ACHN (cell line): Measurements from ENCODE around the gene PRXL2B.
"Not testable (repeated sequence)": the region's sequence is repeated elsewhere in the genome, so short reads cannot be mapped to it uniquely, and the experiment has no call there.

Experiments
- DNase-seq: peaks from one replicate; pipeline ENCODE4 v3.0.0-alpha.2; 2015
- in situ Hi-C: cut with HindIII; loops from 2 replicates; pipeline ENCODE4 v1.10.0; 2017; ENCODE audit warnings: low sequenced_read_pairs, low pct_ligation_motif_present, low pct_unique_long_range_greater_than_20kb

The PRXL2B gene

GRCh38 chr1:2548068-2548589 is 38.4 kb upstream of the PRXL2B start:
- in situ Hi-C loops = no loop called here

GRCh38 chr1:2549367-2550029 is 37.1 kb upstream of the PRXL2B start:
- DNase-seq, in situ Hi-C loops: not testable (repeated sequence)

More at GRCh38 chr1:2548068-2548589, 38.4 kb upstream of the PRXL2B start:
- peak; percentile 68 for DNase-seq

GRCh38 chr1:2550309-2550861 is 36.2 kb upstream of the PRXL2B start:
- in situ Hi-C loops, DNase-seq: not testable (repeated sequence)

DNA sequence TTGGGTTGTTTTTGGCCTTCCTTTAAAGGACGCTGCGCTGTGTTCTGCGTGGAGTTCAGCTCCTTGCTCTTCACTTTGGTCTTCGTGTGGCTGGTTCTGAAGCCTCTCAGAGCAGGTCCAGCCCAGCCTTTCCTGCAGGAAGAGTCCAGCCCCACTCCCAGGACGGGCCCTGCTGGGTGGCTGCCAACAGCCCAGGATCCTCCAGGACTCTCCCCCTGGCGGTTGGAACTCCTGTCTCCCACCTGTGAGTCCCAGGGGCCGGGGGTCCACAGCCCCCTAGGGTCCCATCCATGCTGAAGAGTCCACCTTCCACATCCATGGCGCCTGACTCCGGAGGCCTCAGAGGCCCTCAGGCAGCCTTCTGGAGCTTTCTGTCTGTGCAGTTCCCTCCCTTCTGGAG is 35.0 kb upstream of the PRXL2B start:
- in situ Hi-C loops, DNase-seq: not testable (repeated sequence)

DNA sequence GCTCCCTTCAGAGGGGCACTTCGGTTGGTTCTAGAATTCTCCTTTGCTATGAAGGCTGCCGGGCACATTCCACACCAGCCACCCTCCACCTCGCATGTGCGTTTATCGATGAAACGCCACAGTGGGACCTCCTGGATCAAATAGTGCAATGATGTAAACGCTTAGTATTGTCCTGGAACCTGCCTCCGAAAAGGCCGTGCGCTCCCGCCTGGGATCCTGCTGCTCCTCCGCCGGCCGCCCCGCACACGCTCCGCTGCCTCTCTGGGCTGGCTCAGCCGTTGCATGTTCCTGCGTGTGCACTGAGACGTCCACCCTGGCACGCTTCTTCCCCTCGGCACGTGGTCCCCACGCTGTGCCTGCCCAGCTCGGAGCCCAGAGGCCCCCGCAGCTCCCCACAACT is 34.4 kb upstream of the PRXL2B start:
- DNase-seq = no peak
- in situ Hi-C loops = no loop called here

DNA sequence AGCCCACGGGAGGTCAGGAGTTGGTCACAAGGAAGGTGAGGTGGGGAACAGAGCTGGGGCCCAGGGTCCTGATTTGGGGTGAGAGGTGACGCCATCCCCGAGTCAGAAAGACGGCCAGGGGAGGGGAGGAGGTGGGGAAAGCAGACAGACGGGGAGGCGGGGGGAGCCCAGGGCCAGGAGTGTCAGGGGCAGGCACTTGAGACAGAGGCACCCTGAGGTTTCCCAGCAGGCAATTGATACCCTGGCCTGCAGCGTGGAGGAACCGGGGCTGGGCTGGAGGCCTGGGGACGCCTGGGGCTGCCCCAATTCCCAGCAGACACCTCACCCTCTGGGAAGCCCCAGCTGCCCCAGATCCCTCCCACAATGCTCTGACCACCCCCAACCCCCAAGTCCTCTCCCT is 33.5 kb upstream of the PRXL2B start:
- DNase-seq, in situ Hi-C loops: not testable (repeated sequence)

- in situ Hi-C loops = no loop called here
- no peak for DNase-seq
These were observed 32.5 kb upstream of the PRXL2B start for GRCh38 chr1:2553871-2554620.

- DNase-seq = peak; percentile 32
- in situ Hi-C loops = no loop called here
These were observed 31.8 kb upstream of the PRXL2B start for GRCh38 chr1:2554621-2555387.

GRCh38 chr1:2555634-2556276 is 30.8 kb upstream of the PRXL2B start:
- no peak for DNase-seq
- in situ Hi-C loops = no loop called here

DNA sequence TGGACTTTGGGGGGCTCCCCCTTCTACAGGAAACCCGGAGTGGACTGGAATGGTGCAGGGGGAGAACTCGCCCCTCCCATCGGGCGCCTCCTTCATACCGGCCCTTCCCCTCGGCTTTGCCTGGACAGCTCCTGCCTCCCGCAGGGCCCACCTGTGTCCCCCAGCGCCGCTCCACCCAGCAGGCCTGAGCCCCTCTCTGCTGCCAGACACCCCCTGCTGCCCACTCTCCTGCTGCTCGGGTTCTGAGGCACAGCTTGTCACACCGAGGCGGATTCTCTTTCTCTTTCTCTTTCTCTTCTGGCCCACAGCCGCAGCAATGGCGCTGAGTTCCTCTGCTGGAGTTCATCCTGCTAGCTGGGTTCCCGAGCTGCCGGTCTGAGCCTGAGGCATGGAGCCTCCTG is 30.3 kb upstream of the PRXL2B start, which contains the start of gene TNFRSF14:
TNFRSF14 (plus strand) TSS at position 95 of the 401 bp plus-strand sequence; CDS start at position 389, 294 bp downstream.
- peak; percentile 58 for DNase-seq
- in situ Hi-C loops = no loop called here

DNA sequence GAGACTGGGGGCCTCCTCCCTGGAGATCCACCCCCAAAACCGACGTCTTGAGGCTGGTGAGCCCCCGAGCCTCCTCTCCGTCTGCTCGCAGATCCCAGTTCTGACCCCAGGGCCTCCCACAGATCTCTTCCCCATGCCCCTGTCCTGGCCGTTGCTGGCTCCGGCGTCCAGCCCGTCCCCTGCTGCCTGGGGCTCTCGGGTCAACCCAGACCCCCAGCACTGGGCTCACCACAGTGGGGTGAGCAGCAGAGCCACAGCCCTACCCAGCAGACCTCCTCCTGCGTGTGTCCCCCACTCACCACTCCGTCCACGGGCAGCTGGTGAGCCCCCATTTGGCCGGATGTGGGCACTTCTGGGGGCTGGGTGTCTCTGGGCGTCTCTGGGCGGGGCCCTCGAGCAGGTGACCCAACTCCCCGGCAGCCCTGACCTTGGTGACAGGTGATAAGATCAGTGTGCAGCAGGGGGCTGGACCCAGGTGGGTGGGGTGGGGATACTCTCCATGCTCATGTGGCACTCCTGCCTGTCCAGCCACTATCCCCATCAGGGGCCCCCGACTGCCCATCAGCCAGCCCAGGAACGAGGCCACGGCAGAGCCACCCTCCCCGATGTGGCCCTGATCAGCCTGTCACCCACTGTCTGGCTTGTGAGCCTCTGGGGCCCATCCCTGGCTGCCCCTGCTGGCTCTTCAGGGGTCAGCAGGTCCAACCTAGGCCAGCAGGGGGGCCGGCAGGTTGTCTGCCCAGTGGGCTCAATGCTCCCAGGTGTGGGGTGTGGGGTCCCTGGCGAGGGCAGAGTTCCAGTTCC is 29.7 kb upstream of the PRXL2B start:
- in situ Hi-C loops = no loop called here
- no peak for DNase-seq

- in situ Hi-C loops = no loop called here
- DNase-seq = no peak
These were observed 28.8 kb upstream of the PRXL2B start for GRCh38 chr1:2557482-2558400.

- in situ Hi-C loops = no loop called here
These were observed 28.2 kb upstream of the PRXL2B start for GRCh38 chr1:2558420-2558819.

DNA sequence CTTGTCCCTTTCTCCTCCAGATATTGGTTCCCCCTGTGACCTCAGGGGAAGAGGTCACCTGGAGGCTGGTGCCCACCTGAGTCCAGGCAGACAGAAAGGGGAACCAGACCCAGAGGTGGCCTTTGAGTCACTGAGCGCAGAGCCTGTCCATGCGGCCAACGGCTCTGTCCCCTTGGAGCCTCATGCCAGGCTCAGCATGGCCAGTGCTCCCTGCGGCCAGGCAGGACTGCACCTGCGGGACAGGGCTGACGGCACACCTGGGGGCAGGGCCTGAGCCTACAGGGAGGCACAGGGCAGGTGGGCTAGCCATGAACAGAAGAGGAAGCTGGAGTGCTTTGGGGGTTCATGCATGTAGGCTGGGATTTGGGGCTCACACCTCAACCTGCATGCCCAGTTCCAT is 27.7 kb upstream of the PRXL2B start:
- no peak for DNase-seq
- in situ Hi-C loops = no loop called here

More at GRCh38 chr1:2558420-2558819, 28.2 kb upstream of the PRXL2B start:
- DNase-seq = no peak

DNA sequence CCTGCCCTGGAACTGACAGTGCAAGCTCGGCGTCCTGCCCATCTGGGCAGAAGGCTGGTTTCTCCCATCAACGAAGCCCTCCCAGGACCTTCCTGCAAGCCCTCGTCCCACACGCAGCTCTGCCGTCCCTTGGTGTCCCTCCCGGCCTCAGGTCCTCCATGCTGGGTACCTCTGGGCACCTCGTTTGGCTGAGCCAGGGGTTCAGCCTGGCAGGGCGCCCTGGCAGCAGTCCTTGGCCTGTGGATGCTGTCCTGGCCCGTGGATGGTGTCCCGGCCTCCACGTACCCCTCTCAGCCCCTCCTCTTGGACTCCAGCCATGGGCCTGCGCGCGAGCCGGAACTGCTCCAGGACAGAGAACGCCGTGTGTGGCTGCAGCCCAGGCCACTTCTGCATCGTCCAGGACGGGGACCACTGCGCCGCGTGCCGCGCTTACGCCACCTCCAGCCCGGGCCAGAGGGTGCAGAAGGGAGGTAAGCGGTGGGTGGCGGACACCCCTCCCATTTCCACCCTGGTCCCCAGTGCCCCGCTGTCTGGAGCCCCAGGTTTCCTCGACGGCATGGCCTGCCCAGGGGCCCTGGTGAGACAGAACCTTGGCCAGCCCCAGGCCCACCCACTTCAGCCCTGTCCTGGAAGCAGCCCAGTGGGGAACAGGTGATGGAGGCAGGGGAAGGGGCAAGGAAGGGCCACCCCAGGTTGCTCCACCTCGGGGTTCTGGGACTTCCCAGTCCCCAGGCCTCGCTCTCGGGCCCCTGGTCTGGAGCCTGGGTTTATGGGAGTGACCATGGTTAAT is 26.9 kb upstream of the PRXL2B start:
- in situ Hi-C loops = no loop called here
- DNase-seq = no peak
